HepG2 (cell line): ENCODE results near the gene CKAP5. TPM values are rescaled to one million over a fixed set of nuclear protein-coding genes. Genes with fewer than 3 reads are reported as not detected.

ENCODE experiments used
- ATF7 ChIP-seq, 2 experiments: fragments of 450-650 bp in 1 of 2; sonication (generic) in 1 of 2; formaldehyde crosslinking in 1 of 2; IDR thresholded peaks; 2 replicates each; pipeline versions ENCODE4 v1.4.0 to v1.6.1; 2016 to 2020; ENCODE audit warnings: antibody characterized with exemption in 1 of 2, mild to moderate bottlenecking in 1 of 2, missing genetic modification reagents in 1 of 2
- ATF7-NPFF ChIP-seq: sonication (generic); formaldehyde crosslinking; IDR thresholded peaks from 2 replicates; pipeline ENCODE4 v1.8.1; 2023; ENCODE audit warnings: mild to moderate bottlenecking, low read depth, missing genetic modification reagents, moderate library complexity
- CAMTA2 ChIP-seq: sonication (generic); formaldehyde crosslinking; IDR thresholded peaks from 2 replicates; pipeline ENCODE4 v1.4.0; 2020; ENCODE audit warnings: mild to moderate bottlenecking, missing genetic modification reagents, borderline replicate concordance
- HDAC6 ChIP-seq: fragments of 200-600 bp; sonication (generic); IDR thresholded peaks from 2 replicates; pipeline ENCODE4 v1.7.0; 2017; ENCODE audit warnings: mild to moderate bottlenecking, antibody characterized with exemption, low read length, low read depth
- JUN ChIP-seq: sonication (generic); formaldehyde crosslinking; IDR thresholded peaks from 2 replicates; pipeline ENCODE4 v1.4.0; 2020; ENCODE audit warnings: mild to moderate bottlenecking, missing genetic modification reagents
- KDM3A ChIP-seq: IDR thresholded peaks from 2 replicates; pipeline ENCODE4 v1.6.1; 2018; ENCODE audit warnings: low read depth, missing compliant biosample characterization
- NCOR1 ChIP-seq: fragments of 200-600 bp; sonication (generic); IDR thresholded peaks from 2 replicates; pipeline ENCODE4 v1.7.0; 2017; ENCODE audit warnings: antibody characterized with exemption, low read length, borderline replicate concordance
- PITX1 ChIP-seq: sonication (generic); formaldehyde crosslinking; IDR thresholded peaks from 2 replicates; pipeline ENCODE4 v1.5.1; 2020; ENCODE audit warnings: mild to moderate bottlenecking, missing genetic modification reagents
- PLRG1 ChIP-seq: fragments of 450-650 bp; conservative IDR thresholded peaks from 2 replicates; pipeline ENCODE4 v1.6.1; 2016
- SP140L ChIP-seq: sonication (generic); formaldehyde crosslinking; IDR thresholded peaks from 2 replicates; pipeline ENCODE4 v1.4.0; 2020; ENCODE audit warnings: missing genetic modification reagents, borderline replicate concordance
- TMF1 ChIP-seq: sonication (generic); formaldehyde crosslinking; IDR thresholded peaks from 2 replicates; pipeline ENCODE4 v1.8.1; 2022; ENCODE audit warnings: low read depth, missing genetic modification reagents
- ZNF232 ChIP-seq: sonication (generic); formaldehyde crosslinking; IDR thresholded peaks from 2 replicates; pipeline ENCODE4 v1.4.0; 2020; ENCODE audit warnings: missing genetic modification reagents, borderline replicate concordance
- ZNF550 ChIP-seq: sonication (generic); formaldehyde crosslinking; IDR thresholded peaks from 2 replicates; pipeline ENCODE4 v1.4.0; 2020; ENCODE audit warnings: mild to moderate bottlenecking, missing genetic modification reagents, borderline replicate concordance
- ZNF552 ChIP-seq: sonication (generic); formaldehyde crosslinking; IDR thresholded peaks from 2 replicates; pipeline ENCODE4 v1.9.0; 2022; ENCODE audit warnings: missing genetic modification reagents, mild to moderate bottlenecking, borderline replicate concordance
- ZNF589 ChIP-seq: sonication (generic); formaldehyde crosslinking; conservative IDR thresholded peaks from 2 replicates; pipeline ENCODE4 v1.8.0; 2022; ENCODE audit warnings: mild to moderate bottlenecking, moderate library complexity, missing genetic modification reagents
- ZSCAN31 ChIP-seq: sonication (generic); formaldehyde crosslinking; IDR thresholded peaks from 2 replicates; pipeline ENCODE4 v1.5.0; 2020; ENCODE audit warnings: low read depth, mild to moderate bottlenecking, missing genetic modification reagents
- polyA plus RNA-seq, 8 experiments: library from polyadenylated mRNA; depleted of rRNA in 3 of 8; stranded (reverse) in 7 of 8; unstranded in 1 of 8; fragments of >200 nt; fragmentation: Illumina TruSeq in 4 of 8; extraction: Trizol in 4 of 8; gene quantifications; 2 replicates each; pipeline versions ENCODE4 v1.2.1 to v1.2.3, GENCODE V29; 2011 to 2016; ENCODE audit warnings: low read depth in 4 of 8, missing spikeins in 1 of 8, mixed read lengths in 1 of 8; ENCODE audit not compliant: insufficient read depth in 1 of 8
- total RNA-seq, 5 experiments: library from RNA; depleted of rRNA; stranded (reverse); fragments of >200 nt; fragmentation: Illumina TruSeq; extraction: Trizol; gene quantifications; 2 replicates each; pipeline ENCODE4 v1.2.3, GENCODE V29; 2016; ENCODE audit warnings: low read depth in 1 of 5
- TF ChIP-seq, protein P1 (sequence below): sonication (generic); formaldehyde crosslinking; IDR thresholded peaks from 2 replicates; pipeline ENCODE4 v1.9.0; 2021; ENCODE audit warnings: mild to moderate bottlenecking, missing genetic modification reagents
- TF ChIP-seq, protein P2 (sequence below): sonication (generic); formaldehyde crosslinking; IDR thresholded peaks from 2 replicates; pipeline ENCODE4 v1.9.0; 2022; ENCODE audit warnings: missing genetic modification reagents, mild to moderate bottlenecking, borderline replicate concordance
- TF ChIP-seq, protein P3 (sequence below): sonication (generic); formaldehyde crosslinking; IDR thresholded peaks from 2 replicates; pipeline ENCODE4 v1.4.0; 2020; ENCODE audit warnings: mild to moderate bottlenecking, missing genetic modification reagents
- TF ChIP-seq, protein P4 (sequence below): IDR thresholded peaks from 2 replicates; pipeline ENCODE4 v1.6.1; 2016

The CKAP5 gene
- total and polyA plus RNA-seq, 2 of the 13 experiments (the other 11 are each of a cell fraction or from before 2014, with no cell fraction given), result 79.2 to 103 TPM

DNA sequence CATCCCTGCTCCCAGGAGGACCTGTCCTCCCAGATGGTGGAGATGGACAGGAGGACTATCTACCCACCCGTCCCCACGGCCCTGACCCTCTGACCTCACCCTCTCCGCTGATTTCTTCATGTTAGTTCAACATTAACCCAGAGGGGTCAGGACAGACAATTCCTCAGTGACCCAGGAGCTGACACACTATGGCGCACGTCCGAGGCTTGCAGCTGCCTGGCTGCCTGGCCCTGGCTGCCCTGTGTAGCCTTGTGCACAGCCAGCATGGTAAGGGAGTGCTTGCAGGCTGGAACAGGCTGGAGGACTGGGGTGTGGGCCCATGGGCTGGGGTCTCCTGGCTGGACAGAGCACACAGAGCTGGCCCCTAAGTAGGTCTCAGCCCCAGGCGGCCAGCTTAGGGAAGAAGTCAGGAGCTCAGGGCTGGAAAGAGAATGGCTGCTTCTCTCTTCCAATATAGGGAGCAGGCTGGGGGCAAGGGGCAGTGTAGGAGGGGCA, 127.0 kb downstream of the CKAP5 start, which contains the start of gene F2 (continued):
- TF ChIP-seq, protein P1, sequence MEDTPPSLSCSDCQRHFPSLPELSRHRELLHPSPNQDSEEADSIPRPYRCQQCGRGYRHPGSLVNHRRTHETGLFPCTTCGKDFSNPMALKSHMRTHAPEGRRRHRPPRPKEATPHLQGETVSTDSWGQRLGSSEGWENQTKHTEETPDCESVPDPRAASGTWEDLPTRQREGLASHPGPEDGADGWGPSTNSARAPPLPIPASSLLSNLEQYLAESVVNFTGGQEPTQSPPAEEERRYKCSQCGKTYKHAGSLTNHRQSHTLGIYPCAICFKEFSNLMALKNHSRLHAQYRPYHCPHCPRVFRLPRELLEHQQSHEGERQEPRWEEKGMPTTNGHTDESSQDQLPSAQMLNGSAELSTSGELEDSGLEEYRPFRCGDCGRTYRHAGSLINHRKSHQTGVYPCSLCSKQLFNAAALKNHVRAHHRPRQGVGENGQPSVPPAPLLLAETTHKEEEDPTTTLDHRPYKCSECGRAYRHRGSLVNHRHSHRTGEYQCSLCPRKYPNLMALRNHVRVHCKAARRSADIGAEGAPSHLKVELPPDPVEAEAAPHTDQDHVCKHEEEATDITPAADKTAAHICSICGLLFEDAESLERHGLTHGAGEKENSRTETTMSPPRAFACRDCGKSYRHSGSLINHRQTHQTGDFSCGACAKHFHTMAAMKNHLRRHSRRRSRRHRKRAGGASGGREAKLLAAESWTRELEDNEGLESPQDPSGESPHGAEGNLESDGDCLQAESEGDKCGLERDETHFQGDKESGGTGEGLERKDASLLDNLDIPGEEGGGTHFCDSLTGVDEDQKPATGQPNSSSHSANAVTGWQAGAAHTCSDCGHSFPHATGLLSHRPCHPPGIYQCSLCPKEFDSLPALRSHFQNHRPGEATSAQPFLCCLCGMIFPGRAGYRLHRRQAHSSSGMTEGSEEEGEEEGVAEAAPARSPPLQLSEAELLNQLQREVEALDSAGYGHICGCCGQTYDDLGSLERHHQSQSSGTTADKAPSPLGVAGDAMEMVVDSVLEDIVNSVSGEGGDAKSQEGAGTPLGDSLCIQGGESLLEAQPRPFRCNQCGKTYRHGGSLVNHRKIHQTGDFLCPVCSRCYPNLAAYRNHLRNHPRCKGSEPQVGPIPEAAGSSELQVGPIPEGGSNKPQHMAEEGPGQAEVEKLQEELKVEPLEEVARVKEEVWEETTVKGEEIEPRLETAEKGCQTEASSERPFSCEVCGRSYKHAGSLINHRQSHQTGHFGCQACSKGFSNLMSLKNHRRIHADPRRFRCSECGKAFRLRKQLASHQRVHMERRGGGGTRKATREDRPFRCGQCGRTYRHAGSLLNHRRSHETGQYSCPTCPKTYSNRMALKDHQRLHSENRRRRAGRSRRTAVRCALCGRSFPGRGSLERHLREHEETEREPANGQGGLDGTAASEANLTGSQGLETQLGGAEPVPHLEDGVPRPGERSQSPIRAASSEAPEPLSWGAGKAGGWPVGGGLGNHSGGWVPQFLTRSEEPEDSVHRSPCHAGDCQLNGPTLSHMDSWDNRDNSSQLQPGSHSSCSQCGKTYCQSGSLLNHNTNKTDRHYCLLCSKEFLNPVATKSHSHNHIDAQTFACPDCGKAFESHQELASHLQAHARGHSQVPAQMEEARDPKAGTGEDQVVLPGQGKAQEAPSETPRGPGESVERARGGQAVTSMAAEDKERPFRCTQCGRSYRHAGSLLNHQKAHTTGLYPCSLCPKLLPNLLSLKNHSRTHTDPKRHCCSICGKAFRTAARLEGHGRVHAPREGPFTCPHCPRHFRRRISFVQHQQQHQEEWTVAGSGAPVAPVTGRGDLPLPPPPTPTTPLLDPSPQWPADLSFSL (CRISPR knock-in tag), result no peak
- no peak for TF ChIP-seq HDAC6
- peak; percentile 61 for TF ChIP-seq JUN
- no peak for TF ChIP-seq ZNF550 (CRISPR knock-in tag)
- TF ChIP-seq ZNF552, result no peak
- no peak for TF ChIP-seq ATF7 (IDR thresholded peaks at IDR 0.05)
- peak; percentile 34 for TF ChIP-seq ATF7 (CRISPR knock-in tag; IDR thresholded peaks at IDR 0.05)
- TF ChIP-seq, protein P2, sequence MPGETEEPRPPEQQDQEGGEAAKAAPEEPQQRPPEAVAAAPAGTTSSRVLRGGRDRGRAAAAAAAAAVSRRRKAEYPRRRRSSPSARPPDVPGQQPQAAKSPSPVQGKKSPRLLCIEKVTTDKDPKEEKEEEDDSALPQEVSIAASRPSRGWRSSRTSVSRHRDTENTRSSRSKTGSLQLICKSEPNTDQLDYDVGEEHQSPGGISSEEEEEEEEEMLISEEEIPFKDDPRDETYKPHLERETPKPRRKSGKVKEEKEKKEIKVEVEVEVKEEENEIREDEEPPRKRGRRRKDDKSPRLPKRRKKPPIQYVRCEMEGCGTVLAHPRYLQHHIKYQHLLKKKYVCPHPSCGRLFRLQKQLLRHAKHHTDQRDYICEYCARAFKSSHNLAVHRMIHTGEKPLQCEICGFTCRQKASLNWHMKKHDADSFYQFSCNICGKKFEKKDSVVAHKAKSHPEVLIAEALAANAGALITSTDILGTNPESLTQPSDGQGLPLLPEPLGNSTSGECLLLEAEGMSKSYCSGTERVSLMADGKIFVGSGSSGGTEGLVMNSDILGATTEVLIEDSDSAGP (CRISPR knock-in tag), result no peak
- TF ChIP-seq, protein P3, sequence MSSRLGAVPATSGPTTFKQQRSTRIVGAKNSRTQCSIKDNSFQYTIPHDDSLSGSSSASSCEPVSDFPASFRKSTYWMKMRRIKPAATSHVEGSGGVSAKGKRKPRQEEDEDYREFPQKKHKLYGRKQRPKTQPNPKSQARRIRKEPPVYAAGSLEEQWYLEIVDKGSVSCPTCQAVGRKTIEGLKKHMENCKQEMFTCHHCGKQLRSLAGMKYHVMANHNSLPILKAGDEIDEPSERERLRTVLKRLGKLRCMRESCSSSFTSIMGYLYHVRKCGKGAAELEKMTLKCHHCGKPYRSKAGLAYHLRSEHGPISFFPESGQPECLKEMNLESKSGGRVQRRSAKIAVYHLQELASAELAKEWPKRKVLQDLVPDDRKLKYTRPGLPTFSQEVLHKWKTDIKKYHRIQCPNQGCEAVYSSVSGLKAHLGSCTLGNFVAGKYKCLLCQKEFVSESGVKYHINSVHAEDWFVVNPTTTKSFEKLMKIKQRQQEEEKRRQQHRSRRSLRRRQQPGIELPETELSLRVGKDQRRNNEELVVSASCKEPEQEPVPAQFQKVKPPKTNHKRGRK (CRISPR knock-in tag), result no peak
- no peak for TF ChIP-seq PLRG1
- peak; percentile 75; the same call in 1 of the 2 replicates for TF ChIP-seq TMF1 (CRISPR knock-in tag)
- no peak for TF ChIP-seq ATF7-NPFF
- no peak; the same call in 1 of the 2 replicates for TF ChIP-seq KDM3A (CRISPR knock-in tag)
- TF ChIP-seq ZNF232, result peak; percentile 89; the same call in 1 of the 2 replicates
- TF ChIP-seq ZNF589 (CRISPR knock-in tag), result 0 out of 2 replicates have a peak, but pooled peaks have one; percentile 16
- no peak for TF ChIP-seq CAMTA2
- peak; percentile 87 for TF ChIP-seq PITX1 (CRISPR knock-in tag)
- TF ChIP-seq, protein P4, sequence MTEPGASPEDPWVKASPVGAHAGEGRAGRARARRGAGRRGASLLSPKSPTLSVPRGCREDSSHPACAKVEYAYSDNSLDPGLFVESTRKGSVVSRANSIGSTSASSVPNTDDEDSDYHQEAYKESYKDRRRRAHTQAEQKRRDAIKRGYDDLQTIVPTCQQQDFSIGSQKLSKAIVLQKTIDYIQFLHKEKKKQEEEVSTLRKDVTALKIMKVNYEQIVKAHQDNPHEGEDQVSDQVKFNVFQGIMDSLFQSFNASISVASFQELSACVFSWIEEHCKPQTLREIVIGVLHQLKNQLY (CRISPR knock-in tag), result peak; percentile 66; the same call in 1 of the 2 replicates
- TF ChIP-seq NCOR1, result peak; percentile 38; the same call in 1 of the 2 replicates
- TF ChIP-seq ZSCAN31, result peak; percentile 11; the same call in 1 of the 2 replicates
- TF ChIP-seq SP140L (CRISPR knock-in tag), result no peak
